GM20431 (cell line): ENCODE results near the gene ZNF516.

Source experiments
- in situ Hi-C: fragments of 300-500 bp; cut with MseI, MboI; formaldehyde crosslinking; loops from one replicate; pipeline ENCODE4 v1.15.0; 2020; ENCODE audit warnings: low sequenced_read_pairs; ENCODE audit not compliant: unreplicated experiment

ZNF516 gene

GRCh38 chr18:76357585-76358260 lies 137.3 kb downstream of the ZNF516 start:
- in situ Hi-C loops = no loop called here

DNA sequence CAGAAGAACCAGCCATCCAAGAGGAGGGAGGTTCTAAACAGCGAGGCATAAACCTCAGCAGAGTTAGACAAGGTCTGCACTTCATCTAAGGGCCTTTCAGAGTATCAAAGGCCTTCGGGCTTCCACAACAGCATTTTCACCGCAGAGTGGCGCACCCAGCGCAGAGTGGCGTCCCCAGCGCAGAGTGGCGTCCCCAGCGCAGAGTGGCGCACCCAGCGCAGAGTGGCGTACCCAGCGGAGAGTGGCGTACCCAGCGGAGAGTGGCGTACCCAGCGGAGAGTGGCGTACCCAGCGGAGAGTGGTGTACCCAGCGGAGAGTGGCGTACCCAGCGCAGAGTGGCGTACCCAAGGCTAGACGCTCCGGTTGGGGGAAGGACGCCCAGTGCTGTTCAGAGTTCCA lies 137.9 kb downstream of the ZNF516 start:
- in situ Hi-C loops = no loop called here

DNA sequence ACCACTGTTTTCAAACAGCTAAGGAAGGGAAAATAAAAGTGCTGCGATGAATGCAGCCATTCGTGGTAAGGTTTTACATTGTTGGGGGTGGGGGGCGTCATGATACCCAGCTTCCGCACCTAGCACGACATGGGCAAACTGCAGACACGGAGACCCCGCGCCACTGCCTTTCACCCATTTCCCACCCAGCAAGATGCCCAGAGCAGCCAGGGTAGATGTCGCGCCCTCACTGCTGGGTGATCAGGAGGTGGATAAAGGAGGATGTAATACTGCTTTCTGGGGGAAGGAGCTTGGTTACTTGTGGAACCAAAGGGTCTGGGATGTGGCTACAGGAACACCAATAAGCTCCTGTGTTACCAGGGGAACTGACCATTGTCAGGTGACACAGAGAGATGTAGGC lies 138.4 kb downstream of the ZNF516 start:
- in situ Hi-C loops = no loop called here

DNA sequence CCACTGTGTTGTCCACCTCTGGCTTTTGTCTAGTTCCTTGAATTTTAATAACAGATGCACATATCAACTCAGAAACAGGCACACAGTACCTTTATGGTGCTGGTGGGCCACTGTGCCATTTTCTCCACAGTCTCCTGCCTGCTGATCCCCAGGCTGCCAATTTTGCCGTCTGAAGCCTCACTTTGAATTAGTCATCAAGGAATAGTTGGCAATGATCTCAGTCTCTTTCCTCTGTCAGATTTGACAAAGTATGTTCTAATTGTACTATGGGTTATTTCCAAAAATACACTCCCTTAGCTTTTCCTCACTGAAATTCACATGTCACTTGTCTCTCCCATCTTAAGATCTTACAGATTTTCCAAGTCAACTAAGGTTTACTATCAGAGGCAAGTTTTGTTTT lies 140.7 kb downstream of the ZNF516 start:
- in situ Hi-C loops = no loop called here

- in situ Hi-C loops = no loop called here
These were observed 141.5 kb downstream of the ZNF516 start for GRCh38 chr18:76353500-76353899.

DNA sequence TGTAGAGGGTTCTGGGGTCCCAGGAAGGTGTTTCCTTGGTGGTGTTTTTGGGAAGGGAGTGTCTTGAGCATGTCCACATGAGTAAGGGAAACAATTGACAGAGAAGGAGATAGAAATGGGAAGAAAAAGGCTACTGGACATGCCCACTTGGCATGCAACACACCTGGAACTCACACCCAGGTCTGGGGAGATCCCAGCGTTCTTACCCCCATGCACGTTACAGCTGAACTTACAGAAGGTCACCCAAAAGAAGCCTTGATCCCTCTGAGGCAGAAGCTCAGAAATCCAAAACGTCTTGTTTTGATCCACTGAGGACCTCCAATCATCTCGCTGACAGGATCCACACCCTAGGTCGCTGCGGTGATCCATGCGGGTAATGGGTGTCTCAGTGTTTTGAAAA lies 142.0 kb downstream of the ZNF516 start:
- in situ Hi-C loops = no loop called here

DNA sequence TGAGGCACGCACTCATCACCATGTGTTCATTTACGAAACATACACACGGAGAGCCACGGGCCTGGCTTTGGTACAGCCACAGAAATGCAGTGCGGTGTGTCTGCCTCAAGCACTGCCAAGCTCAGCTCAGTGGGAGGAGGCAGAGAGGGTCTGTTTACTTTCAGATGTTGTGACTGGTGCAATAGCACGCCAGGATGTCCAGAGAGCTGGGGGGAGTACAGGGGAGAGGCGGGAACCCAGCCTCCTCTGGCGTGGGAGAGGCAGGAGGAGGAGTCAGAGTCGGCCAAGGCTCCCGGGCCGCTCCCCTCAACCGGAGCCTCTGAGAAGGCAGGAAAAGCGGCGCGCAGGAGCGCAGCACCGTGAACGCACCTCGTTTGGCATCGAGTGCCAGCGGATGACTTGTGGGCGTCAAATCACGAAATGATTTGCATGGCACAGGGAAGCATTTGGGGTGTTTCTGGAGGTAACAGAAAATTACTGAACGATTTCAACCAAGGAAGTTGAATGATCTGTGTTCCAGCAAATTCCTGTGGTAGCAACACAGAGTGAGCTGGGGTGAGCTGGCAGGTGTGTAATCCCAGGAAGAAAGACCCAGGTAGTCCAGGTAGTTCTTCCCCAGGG lies 143.0 kb downstream of the ZNF516 start:
- in situ Hi-C loops = no loop called here

GRCh38 chr18:76350134-76351025 lies 144.7 kb downstream of the ZNF516 start:
- in situ Hi-C loops = no loop called here

DNA sequence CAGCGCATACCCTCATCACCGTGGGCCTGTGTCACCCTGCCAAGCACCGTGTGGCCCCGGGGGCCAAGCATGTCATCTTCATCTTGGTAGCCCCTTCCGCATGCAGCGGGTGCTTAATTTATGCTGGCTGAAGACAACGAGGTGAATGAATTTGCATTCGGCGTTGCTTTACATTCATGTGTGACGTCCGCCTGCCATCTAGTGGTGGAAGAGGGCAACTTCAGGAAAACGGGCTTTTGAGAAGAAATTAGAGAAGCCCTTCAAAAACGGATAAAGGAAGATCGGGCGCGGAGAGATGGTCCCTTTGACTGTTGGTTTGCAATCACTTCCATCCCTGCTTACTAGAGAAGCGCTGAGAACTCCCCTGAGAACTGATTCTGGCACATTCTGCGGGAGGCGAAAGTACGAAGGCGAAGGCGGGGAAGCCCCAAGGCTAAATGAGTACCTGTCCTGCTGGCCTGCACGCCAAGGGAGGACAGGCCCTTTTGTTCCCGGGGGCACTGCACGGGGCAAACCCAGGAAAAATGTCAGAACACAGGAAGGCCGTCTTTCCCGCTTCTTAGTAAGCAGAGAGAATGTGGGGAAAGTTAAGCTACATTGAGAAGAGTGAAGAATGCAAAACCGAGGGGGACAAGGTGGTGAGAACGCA lies 145.9 kb downstream of the ZNF516 start:
- in situ Hi-C loops = no loop called here

GRCh38 chr18:76348267-76349066 lies 146.6 kb downstream of the ZNF516 start:
- in situ Hi-C loops = no loop called here

DNA sequence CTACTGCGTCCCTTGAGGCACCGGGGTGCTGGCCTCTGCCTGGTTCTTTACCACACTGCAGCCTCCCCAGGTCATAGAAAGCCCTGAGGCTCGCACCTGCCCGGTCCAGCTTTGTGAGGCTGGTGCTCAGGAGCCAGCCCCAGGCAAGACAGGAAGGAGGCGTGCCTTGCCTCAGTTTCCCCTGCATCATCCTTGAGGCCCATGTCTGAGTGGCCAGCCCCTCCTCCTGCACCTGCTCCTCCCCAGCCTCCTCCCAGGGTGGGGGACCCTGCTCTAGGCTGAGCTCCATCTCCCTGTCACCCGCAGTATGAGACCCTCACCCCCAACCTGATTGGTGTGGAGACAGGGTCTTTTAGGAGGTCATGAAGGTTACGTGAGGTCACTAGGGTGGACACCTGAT lies 147.7 kb downstream of the ZNF516 start:
- in situ Hi-C loops = no loop called here

- in situ Hi-C loops = no loop called here
These were observed 148.4 kb downstream of the ZNF516 start for GRCh38 chr18:76346490-76347130.

DNA sequence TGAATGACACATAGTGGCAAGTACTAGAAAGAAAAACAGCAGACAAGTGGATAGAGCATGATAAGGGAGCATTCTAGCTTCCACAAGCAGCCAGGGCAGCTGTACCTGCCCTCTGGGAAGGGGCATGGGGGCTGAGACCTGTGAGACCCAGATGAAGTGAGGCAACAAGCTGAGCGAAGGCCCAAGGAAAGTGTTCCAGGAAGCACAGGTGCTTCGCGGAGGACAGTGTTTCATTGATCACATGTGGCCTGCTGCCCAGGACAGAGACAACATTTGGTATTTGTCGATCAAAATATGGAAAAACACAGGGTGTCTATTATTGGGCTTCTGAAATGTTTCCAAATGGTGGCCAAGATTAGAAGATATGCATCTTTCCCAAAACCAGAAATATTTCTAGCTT lies 149.1 kb downstream of the ZNF516 start:
- in situ Hi-C loops = no loop called here

DNA sequence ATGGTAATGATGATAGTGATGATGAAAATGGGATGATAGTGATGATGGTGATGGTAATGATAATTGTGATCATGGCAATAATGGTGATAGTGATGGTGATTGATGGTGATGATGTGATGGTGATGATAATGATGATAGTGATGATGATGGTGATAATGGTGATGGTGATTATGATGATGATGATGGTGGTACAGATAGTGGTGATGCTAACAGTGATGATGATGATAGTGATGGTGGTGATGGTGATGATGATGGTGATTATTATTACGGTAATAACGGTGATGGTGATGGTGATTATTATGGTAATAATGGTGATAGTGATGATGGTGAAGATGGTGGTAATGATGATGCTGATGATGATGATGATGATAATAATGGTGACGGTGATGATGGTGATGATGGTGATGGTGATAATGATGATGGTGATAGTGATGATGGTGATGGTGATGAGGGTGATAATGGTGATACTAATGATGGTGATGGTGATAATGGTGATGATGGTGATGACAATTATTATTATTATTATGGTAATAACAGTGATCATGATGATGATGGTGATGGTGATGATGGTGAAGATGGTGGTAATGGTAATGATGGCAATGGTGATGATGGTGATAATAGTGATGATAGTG lies 151.0 kb downstream of the ZNF516 start:
- in situ Hi-C loops = no loop called here

DNA sequence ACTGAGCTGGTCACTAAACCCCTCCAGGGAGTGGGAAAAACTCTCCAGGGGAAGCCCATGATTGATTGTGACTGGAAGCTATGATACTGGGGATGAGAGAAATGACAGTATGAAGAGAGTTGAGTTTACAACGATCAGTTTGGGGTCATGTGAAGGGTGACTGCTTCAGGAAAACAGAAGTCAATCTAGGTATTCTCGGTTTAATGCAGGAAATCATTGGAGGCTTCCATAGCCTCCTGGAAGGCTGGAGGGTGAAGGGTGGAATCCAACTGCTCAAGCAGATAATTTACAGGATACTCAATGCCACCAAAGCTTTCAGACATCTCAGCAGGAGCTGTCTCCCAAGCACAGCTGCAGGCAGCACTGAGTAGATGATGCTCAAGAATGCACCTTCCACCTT lies 154.6 kb downstream of the ZNF516 start:
- in situ Hi-C loops = no loop called here

GRCh38 chr18:76339246-76339620 lies 155.8 kb downstream of the ZNF516 start:
- in situ Hi-C loops = no loop called here

DNA sequence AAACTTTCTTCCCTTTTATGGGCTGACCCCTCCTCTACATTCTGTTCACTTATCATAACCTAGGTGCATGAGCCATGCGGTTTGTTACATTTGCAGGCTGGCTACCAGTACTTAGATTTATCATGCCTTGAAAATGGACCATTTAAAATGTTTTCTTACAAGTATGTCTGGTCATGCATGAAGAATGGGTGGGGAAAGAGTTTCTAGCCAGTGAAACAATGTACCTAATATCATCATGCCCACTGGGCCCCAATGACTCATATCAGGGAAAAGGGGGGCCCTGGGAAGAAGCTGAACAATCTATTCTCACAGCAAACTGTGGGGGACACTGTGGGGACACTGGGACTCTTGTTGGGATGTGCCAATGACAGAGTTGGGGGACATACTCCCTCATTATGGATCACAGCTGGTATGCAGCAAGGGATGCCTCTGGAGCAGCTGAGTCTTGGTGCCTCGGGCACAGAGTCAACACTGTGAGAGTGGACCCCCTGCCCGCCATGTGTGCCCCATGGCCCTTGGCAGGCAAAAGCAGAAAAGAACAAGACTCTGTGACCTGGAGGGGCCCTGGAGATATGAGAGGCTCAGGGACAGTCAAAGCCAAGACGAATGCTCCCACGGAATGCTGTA lies 156.3 kb downstream of the ZNF516 start:
- in situ Hi-C loops = no loop called here

GRCh38 chr18:76338088-76338487 lies 157.0 kb downstream of the ZNF516 start:
- in situ Hi-C loops = no loop called here
